ENCODE results near the gene HSPA12B. TPM values are rescaled to one million over a fixed set of nuclear protein-coding genes. Genes with fewer than 3 reads are reported as not detected.

The HSPA12B gene
- total RNA-seq, 1 donor from 2014 or later: 9.9 TPM

- DNase-seq (ENCODE audit: low read depth in 2 of 2): no peak
These were observed 32.2 kb downstream of the HSPA12B start for GRCh38 chr20:3764659-3765058.

GRCh38 chr20:3765171-3765882 lies 32.8 kb downstream of the HSPA12B start:
- no peak for DNase-seq (ENCODE audit: low read depth in 2 of 2)

GRCh38 chr20:3766422-3767109 lies 34.1 kb downstream of the HSPA12B start:
- no peak for DNase-seq (ENCODE audit: low read depth in 2 of 2)

GRCh38 chr20:3767110-3767426 lies 34.6 kb downstream of the HSPA12B start:
- no peak for DNase-seq (ENCODE audit: low read depth in 2 of 2)

GRCh38 chr20:3767427-3768341 lies 35.2 kb downstream of the HSPA12B start, which contains the start of gene ADISSP:
ADISSP (minus strand) TSS chr20:3767753; CDS start chr20:3760100, 7,653 bp downstream.
- peak; percentile 99 for DNase-seq (ENCODE audit: low read depth in 2 of 2)

GRCh38 chr20:3768342-3769130 lies 36.1 kb downstream of the HSPA12B start:
- DNase-seq (ENCODE audit: low read depth in 2 of 2): peak; percentile 71 to 74

GRCh38 chr20:3771552-3772058 lies 39.1 kb downstream of the HSPA12B start:
- no peak for DNase-seq (ENCODE audit: low read depth in 2 of 2)

- DNase-seq (ENCODE audit: low read depth in 2 of 2): peak in 1 of 2 donors; percentile 54
These were observed 43.1 kb downstream of the HSPA12B start for GRCh38 chr20:3775457-3776108.

- no peak for DNase-seq (ENCODE audit: low read depth in 2 of 2)
These were observed 44.9 kb downstream of the HSPA12B start for GRCh38 chr20:3777381-3777715.

GRCh38 chr20:3777716-3778629 lies 45.5 kb downstream of the HSPA12B start:
- peak in 1 of 2 donors; percentile 27 for DNase-seq (ENCODE audit: low read depth in 2 of 2)

GRCh38 chr20:3778976-3779375 lies 46.5 kb downstream of the HSPA12B start:
- no peak for DNase-seq (ENCODE audit: low read depth in 2 of 2)

GRCh38 chr20:3781153-3781910 lies 48.8 kb downstream of the HSPA12B start, which contains the start of gene SPEF1:
SPEF1 (minus strand) TSS chr20:3781448; CDS start chr20:3781287, 161 bp downstream.
- peak; percentile 88 to 89 for DNase-seq (ENCODE audit: low read depth in 2 of 2)

GRCh38 chr20:3782597-3782996 lies 50.1 kb downstream of the HSPA12B start:
- no peak for DNase-seq (ENCODE audit: low read depth in 2 of 2)

- no peak for DNase-seq (ENCODE audit: low read depth in 2 of 2)
These were observed 50.6 kb downstream of the HSPA12B start for GRCh38 chr20:3783068-3783489.

GRCh38 chr20:3783511-3784195 lies 51.2 kb downstream of the HSPA12B start:
- DNase-seq (ENCODE audit: low read depth in 2 of 2): no peak

- DNase-seq (ENCODE audit: low read depth in 2 of 2): peak in 1 of 2 donors; percentile 38
These were observed 51.9 kb downstream of the HSPA12B start for GRCh38 chr20:3784216-3784853.

- no peak for DNase-seq (ENCODE audit: low read depth in 2 of 2)
These were observed 52.4 kb downstream of the HSPA12B start for GRCh38 chr20:3784863-3785239.

All from lung microvascular endothelial cell (primary cell).